ENCODE results near the gene SNTG2. TPM values are rescaled to one million over a fixed set of nuclear protein-coding genes. Genes with fewer than 3 reads are reported as not detected.

The SNTG2 gene
- total RNA-seq, 4 donors from 2014 or later: 0.99 to 3.9 (median 2.3) TPM

DNA sequence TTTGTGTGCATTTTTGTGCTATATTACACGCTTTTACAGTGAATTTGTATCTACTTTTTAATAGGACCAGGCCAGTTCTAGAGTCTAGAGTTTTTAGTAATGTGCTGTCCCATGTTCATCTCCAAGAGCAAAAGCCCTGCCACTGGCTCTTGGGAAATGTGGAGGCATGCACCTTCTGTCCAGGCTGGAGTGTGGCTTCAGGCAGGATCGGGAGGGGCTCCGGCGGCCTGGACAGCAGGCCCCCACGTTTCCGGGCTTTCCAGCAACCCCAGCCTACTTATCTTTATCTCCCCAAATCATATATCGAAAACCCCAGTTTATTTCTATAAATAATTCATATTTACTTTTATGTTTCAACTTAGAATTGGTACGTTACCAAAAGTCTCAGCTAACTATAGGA, 78.2 kb downstream of the SNTG2 start:
- 88% methylated on average over 8 of the region's 8 CpGs for WGBS
- H3K27ac ChIP-seq: no peak overlapping the region
- no peaks in the 10 kb centered on the region for H3K36me3 ChIP-seq
- TF ChIP-seq POLR2A (IDR thresholded peaks at IDR 0.05): no peak
- TF ChIP-seq EP300 (IDR thresholded peaks at IDR 0.05): no peak
- TF ChIP-seq, protein P1, sequence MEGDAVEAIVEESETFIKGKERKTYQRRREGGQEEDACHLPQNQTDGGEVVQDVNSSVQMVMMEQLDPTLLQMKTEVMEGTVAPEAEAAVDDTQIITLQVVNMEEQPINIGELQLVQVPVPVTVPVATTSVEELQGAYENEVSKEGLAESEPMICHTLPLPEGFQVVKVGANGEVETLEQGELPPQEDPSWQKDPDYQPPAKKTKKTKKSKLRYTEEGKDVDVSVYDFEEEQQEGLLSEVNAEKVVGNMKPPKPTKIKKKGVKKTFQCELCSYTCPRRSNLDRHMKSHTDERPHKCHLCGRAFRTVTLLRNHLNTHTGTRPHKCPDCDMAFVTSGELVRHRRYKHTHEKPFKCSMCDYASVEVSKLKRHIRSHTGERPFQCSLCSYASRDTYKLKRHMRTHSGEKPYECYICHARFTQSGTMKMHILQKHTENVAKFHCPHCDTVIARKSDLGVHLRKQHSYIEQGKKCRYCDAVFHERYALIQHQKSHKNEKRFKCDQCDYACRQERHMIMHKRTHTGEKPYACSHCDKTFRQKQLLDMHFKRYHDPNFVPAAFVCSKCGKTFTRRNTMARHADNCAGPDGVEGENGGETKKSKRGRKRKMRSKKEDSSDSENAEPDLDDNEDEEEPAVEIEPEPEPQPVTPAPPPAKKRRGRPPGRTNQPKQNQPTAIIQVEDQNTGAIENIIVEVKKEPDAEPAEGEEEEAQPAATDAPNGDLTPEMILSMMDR (IDR thresholded peaks at IDR 0.05): no peak
- no peak for TF ChIP-seq POLR2AphosphoS5 (IDR thresholded peaks at IDR 0.05)
- H3K9me3 ChIP-seq: no peaks in the 10 kb centered on the region
- H3K4me3 ChIP-seq: no peak overlapping the region
- no peaks in the 10 kb centered on the region for H3K27me3 ChIP-seq
- no peaks in the 10 kb centered on the region for H3K4me1 ChIP-seq
- DNase-seq (ENCODE audit: low spot score in 2 of 2): no peak

DNA sequence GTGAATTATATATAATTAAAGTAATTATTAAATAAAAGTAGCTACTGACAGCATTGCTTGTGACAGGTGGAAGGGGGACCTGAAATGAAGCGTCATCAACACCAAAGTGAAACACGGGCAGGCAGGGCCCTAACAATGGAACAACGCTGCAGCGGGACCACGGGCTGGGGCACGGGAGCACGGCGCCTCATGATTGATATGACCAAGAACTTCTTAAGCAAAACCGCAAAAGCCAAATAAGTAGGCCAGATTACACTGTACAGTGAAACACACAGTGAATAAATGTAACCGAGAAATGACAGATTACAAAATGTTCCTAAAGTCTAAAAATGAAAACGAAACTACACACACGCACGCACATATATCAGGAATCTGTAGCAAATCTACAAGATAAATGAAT, 81.4 kb downstream of the SNTG2 start:
- peaks cover 3% of the 10 kb centered on the region for H3K27me3 ChIP-seq
- H3K36me3 ChIP-seq: no peaks in the 10 kb centered on the region
- no peak for DNase-seq (ENCODE audit: low spot score in 2 of 2)
- H3K9me3 ChIP-seq: no peaks in the 10 kb centered on the region
- TF ChIP-seq EP300 (IDR thresholded peaks at IDR 0.05) (no peak), POLR2AphosphoS5 (IDR thresholded peaks at IDR 0.05) (no peak), POLR2A (IDR thresholded peaks at IDR 0.05) (no peak)
- TF ChIP-seq, protein P1 (IDR thresholded peaks at IDR 0.05): no peak
- H3K4me3 ChIP-seq: no peak overlapping the region
- H3K27ac ChIP-seq: no peak overlapping the region
- WGBS: 96% methylated on average over 13 of the region's 13 CpGs
- no peaks in the 10 kb centered on the region for H3K4me1 ChIP-seq

DNA sequence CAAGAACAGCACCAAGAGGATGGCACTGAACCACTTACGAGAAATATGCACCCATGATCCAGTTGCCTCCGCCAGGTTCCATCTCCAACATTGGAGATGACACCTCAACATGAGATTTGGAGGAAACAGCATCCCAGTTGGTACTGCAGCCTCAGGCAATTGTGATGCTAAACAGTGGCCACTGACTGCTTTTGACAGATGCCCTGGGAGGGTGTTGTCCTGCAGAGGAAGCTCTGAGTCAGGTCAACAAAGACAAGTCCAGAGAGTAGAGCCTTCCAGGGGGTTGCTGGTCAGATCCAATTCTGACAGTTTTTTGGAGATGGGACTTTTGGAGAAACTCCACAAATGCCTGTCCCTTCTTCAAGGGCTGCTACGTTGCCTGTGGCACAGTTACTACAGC, 82.4 kb downstream of the SNTG2 start:
- Histone ChIP-seq H3K4me3 (no peak overlapping the region), H3K27ac (no peak overlapping the region), H3K9me3 (no peaks in the 10 kb centered on the region), H3K27me3 (peaks cover 4% of the 10 kb centered on the region), H3K4me1 (no peaks in the 10 kb centered on the region), H3K36me3 (no peaks in the 10 kb centered on the region)
- DNase-seq (ENCODE audit: low spot score in 2 of 2): no peak
- no peak for TF ChIP-seq POLR2A (IDR thresholded peaks at IDR 0.05)
- 93% methylated on average over 3 of the region's 3 CpGs for WGBS

DNA sequence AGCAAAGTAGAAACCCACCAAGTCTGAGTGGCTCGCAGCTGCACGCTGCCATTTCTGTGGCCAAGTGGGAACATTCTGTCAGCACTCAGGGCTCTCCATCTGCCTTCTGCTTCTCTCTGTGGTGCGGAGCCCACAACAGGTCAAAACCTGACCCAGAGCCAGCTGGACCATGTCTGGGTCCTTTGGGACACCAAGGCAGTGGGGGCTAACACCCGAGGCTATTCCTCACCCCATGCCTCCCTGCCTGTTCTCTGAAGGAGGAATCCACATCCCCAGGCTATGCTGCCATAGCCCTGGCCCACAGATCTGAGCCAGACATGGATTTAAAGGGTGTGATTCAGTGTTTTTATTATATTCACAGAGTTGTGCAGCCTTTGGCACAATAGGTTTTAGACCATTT, 86.4 kb downstream of the SNTG2 start:
- no peak for DNase-seq (ENCODE audit: low spot score in 2 of 2)
- no peaks in the 10 kb centered on the region for H3K36me3 ChIP-seq
- H3K4me3 ChIP-seq: no peak overlapping the region
- H3K9me3 ChIP-seq: no peaks in the 10 kb centered on the region
- no peak overlapping the region for H3K27ac ChIP-seq
- peaks cover 4% of the 10 kb centered on the region for H3K27me3 ChIP-seq
- WGBS: 75% methylated on average over 3 of the region's 4 CpGs
- TF ChIP-seq POLR2A (IDR thresholded peaks at IDR 0.05) (no peak), POLR2AphosphoS5 (IDR thresholded peaks at IDR 0.05) (no peak)
- no peaks in the 10 kb centered on the region for H3K4me1 ChIP-seq

DNA sequence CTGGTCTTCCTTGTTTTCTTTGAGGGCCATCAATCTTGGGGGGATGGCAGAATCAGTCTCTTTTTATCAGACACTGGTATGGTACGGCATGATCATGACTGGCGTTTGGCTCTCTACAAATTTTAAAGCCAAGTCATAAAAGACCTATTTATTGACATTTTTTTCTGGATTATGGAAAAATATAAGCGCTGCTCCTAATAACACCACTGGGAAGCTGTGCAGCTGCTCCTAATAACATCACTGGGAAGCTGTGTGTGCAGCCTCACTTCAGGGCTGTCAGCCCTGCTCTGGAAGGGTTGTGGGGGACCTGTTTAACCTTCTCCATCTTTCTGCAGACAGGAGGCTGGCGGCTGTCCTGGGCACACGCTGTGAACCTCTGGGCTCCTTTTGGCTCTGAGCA, 88.9 kb downstream of the SNTG2 start:
- DNase-seq (ENCODE audit: low spot score in 2 of 2): no peak
- 86% methylated on average over 5 of the region's 5 CpGs for WGBS
- no peak for TF ChIP-seq EP300 (IDR thresholded peaks at IDR 0.05)
- TF ChIP-seq POLR2A (IDR thresholded peaks at IDR 0.05): no peak
- TF ChIP-seq, protein P1 (IDR thresholded peaks at IDR 0.05): no peak
- TF ChIP-seq POLR2AphosphoS5 (IDR thresholded peaks at IDR 0.05): no peak
- Histone ChIP-seq H3K4me1 (no peaks in the 10 kb centered on the region), H3K27me3 (peaks cover 4% of the 10 kb centered on the region), H3K36me3 (no peaks in the 10 kb centered on the region), H3K27ac (no peak overlapping the region), H3K4me3 (no peak overlapping the region), H3K9me3 (peaks cover 4% of the 10 kb centered on the region)

DNA sequence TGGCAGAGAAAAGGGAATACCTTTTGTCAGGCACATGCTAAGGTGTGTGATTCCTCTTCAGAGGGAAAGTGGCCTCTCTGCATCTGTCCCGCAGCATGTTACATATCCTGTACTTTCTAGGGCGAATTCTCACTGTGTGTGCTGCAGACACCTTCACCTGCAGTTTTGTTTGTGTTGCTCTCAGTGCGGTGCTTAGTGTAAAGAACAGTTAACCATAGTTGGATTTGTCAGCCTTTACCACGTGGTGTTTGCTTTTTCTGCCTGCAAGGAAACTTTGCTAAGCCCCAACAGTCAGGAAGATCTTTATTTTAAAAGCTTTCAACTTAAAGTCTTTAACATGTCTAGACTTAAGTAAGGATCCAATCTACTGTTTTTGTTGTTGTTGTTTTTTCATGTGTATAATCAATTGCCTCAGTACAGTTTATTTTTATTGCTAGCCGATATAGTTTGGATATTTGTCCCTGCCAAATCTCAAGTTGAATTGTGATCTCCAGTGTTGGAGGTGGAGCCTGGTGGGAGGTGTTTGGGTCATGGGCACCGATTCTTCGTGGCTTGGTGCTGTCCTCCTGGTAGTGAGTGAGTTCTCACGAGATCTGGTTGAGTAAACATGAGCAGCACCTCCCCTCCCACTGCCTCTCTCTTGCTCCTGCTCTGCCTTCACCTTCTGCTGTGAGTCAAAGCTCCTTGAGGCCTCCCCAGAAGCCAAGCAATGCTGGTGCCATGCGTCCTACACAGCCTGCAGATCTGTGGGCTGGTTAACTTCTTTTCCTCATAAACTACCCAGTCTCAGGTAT, 90.6 kb downstream of the SNTG2 start:
- DNase-seq (ENCODE audit: low spot score in 2 of 2): no peak
- no peak for TF ChIP-seq EP300 (IDR thresholded peaks at IDR 0.05)
- Histone ChIP-seq H3K9me3 (peaks cover 4% of the 10 kb centered on the region), H3K27me3 (peaks cover 4% of the 10 kb centered on the region), H3K4me1 (no peaks in the 10 kb centered on the region), H3K4me3 (no peak overlapping the region), H3K36me3 (no peaks in the 10 kb centered on the region), H3K27ac (no peak overlapping the region)
- WGBS: 81% methylated on average over 9 of the region's 9 CpGs

DNA sequence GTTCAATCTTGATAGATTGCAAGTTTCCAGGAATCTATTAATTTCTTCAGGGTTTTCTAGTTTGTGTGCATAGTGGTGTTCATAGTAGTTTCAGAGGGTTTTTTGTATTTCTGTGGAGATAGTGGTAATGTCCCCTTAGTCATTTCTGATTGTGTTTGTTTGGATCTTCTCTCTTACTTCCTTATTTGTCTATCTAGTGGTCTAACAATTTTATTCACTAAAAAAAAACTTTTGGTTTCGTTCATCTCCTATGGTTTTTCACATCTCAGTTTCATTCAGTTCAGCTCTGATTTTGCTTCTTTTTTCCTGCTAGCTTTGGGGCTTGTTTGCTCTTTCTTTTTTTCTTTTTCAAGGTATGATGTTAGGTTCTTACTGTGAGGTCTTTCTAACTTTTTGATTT, 94.5 kb downstream of the SNTG2 start:
- no peaks in the 10 kb centered on the region for H3K4me1 ChIP-seq
- no peak overlapping the region for H3K27ac ChIP-seq
- H3K4me3 ChIP-seq: no peak overlapping the region
- no peak for TF ChIP-seq EP300 (IDR thresholded peaks at IDR 0.05)
- no peak for TF ChIP-seq POLR2A (IDR thresholded peaks at IDR 0.05)
- no peak for TF ChIP-seq POLR2AphosphoS5 (IDR thresholded peaks at IDR 0.05)
- TF ChIP-seq, protein P1 (IDR thresholded peaks at IDR 0.05): no peak
- DNase-seq (ENCODE audit: low spot score in 2 of 2): no peak
- no peaks in the 10 kb centered on the region for H3K27me3 ChIP-seq
- no peaks in the 10 kb centered on the region for H3K36me3 ChIP-seq
- WGBS: 82% methylated on average over 1 of the region's 1 CpG
- H3K9me3 ChIP-seq: peaks cover 8% of the 10 kb centered on the region
